Mesenchymal stem cell (in vitro differentiated cells and primary cell): ENCODE data around the gene DDX11.
"Not testable (repeated sequence)": the region's sequence is repeated elsewhere in the genome, so short reads cannot be mapped to it uniquely, and the experiment has no call there.

Experiments
- DNase-seq: peaks from one replicate; pipeline ENCODE4 v3.0.0-alpha.2; 2013
- H2AFZ ChIP-seq: one replicate; pipeline ENCODE4 v1.6.1; 2013; ENCODE audit warnings: low read depth, mild to moderate bottlenecking, control low read depth, inconsistent platforms, low read length, moderate library complexity
- H2AK5ac ChIP-seq: 2 replicates; pipeline ENCODE4 v1.6.1; 2013; ENCODE audit warnings: low read length, moderate library complexity, mild to moderate bottlenecking, inconsistent platforms; ENCODE audit not compliant: severe bottlenecking
- H2BK120ac ChIP-seq: one replicate; pipeline ENCODE4 v1.6.1; 2013; ENCODE audit warnings: low read depth, mild to moderate bottlenecking, inconsistent platforms, low read length, moderate library complexity
- H2BK12ac ChIP-seq, 2 experiments: one replicate each; pipeline ENCODE4 v1.6.1; 2013; ENCODE audit warnings: inconsistent platforms in 2 of 2, low read length in 2 of 2, mild to moderate bottlenecking in 2 of 2, moderate library complexity in 2 of 2, control low read depth in 1 of 2
- H2BK15ac ChIP-seq: one replicate; pipeline ENCODE4 v1.6.1; 2013; ENCODE audit warnings: mild to moderate bottlenecking, low read depth, inconsistent platforms; ENCODE audit not compliant: poor library complexity, severe bottlenecking
- H2BK5ac ChIP-seq: 2 replicates; pipeline ENCODE4 v1.6.1; 2013; ENCODE audit warnings: low read depth, mild to moderate bottlenecking, low read length, control low read depth, inconsistent platforms; ENCODE audit not compliant: poor library complexity, severe bottlenecking
- H3K14ac ChIP-seq, 2 experiments: one replicate each; pipeline ENCODE4 v1.6.1; 2013; ENCODE audit warnings: inconsistent platforms in 2 of 2, low read length in 2 of 2, control low read depth in 1 of 2, mild to moderate bottlenecking in 1 of 2, moderate library complexity in 1 of 2
- H3K18ac ChIP-seq, 2 experiments: one replicate each; pipeline ENCODE4 v1.6.1; 2013; ENCODE audit warnings: inconsistent platforms in 2 of 2, low read length in 2 of 2, control low read depth in 1 of 2, low read depth in 1 of 2, mild to moderate bottlenecking in 1 of 2
- H3K23ac ChIP-seq, 2 experiments: one replicate each; pipeline ENCODE4 v1.6.1; 2013; ENCODE audit warnings: inconsistent platforms in 2 of 2, low read length in 2 of 2, mild to moderate bottlenecking in 2 of 2, moderate library complexity in 2 of 2, control low read depth in 1 of 2
- H3K27ac ChIP-seq: 2 replicates; pipeline ENCODE4 v1.5.1; 2013; ENCODE audit warnings: mild to moderate bottlenecking, moderate library complexity, low read length, control low read depth, inconsistent platforms; ENCODE audit not compliant: poor library complexity, severe bottlenecking
- H3K27me3 ChIP-seq, 2 experiments: 2 replicates each; pipeline versions ENCODE4 v1.6.1 to v1.7.0; 2013; ENCODE audit warnings: low read length in 2 of 2, mild to moderate bottlenecking in 2 of 2, moderate library complexity in 2 of 2, control low read depth in 1 of 2, inconsistent platforms in 1 of 2; ENCODE audit not compliant: control insufficient read depth in 1 of 2, insufficient read depth in 1 of 2
- H3K36me3 ChIP-seq, 2 experiments: 2 replicates each; pipeline versions ENCODE4 v1.6.1 to v1.7.0; 2013; ENCODE audit warnings: low read length in 2 of 2, control low read depth in 1 of 2, inconsistent platforms in 1 of 2, low read depth in 1 of 2, mild to moderate bottlenecking in 1 of 2; ENCODE audit not compliant: insufficient read depth in 2 of 2, control insufficient read depth in 1 of 2
- H3K4ac ChIP-seq, 2 experiments: one replicate each; pipeline ENCODE4 v1.6.1; 2013; ENCODE audit warnings: inconsistent platforms in 2 of 2, low read length in 2 of 2, mild to moderate bottlenecking in 2 of 2, moderate library complexity in 2 of 2, control low read depth in 1 of 2, low read depth in 1 of 2
- H3K4me1 ChIP-seq: 2 replicates; pipeline ENCODE4 v1.6.1; 2013; ENCODE audit warnings: low read depth, low read length, control low read depth; ENCODE audit not compliant: control insufficient read depth, insufficient read depth
- H3K4me2 ChIP-seq: 2 replicates; pipeline ENCODE4 v1.6.1; 2013; ENCODE audit warnings: low read length, mild to moderate bottlenecking, inconsistent platforms; ENCODE audit not compliant: poor library complexity, severe bottlenecking
- H3K4me3 ChIP-seq, 2 experiments: 2 replicates each; pipeline versions ENCODE4 v1.5.1 to v1.7.0; 2013; ENCODE audit warnings: low read length in 2 of 2, mild to moderate bottlenecking in 2 of 2, control low read depth in 1 of 2, low read depth in 1 of 2; ENCODE audit not compliant: insufficient read depth in 1 of 2
- H3K79me1 ChIP-seq: replicated peaks from 2 replicates; pipeline ENCODE4 v1.6.1; 2013; ENCODE audit warnings: mild to moderate bottlenecking, control low read depth, low read length, inconsistent platforms; ENCODE audit not compliant: poor library complexity, severe bottlenecking
- H3K9ac ChIP-seq: 2 replicates; pipeline ENCODE4 v1.7.0; 2013; ENCODE audit warnings: mild to moderate bottlenecking, low read length, moderate library complexity
- H3K9me3 ChIP-seq: 2 replicates; pipeline ENCODE4 v1.7.0; 2013; ENCODE audit warnings: mild to moderate bottlenecking, low read length; ENCODE audit not compliant: control insufficient read depth
- H4K8ac ChIP-seq: one replicate; pipeline ENCODE4 v1.6.1; 2013; ENCODE audit warnings: inconsistent platforms, mild to moderate bottlenecking, low read length, moderate library complexity
- H4K91ac ChIP-seq: one replicate; pipeline ENCODE4 v1.6.1; 2013; ENCODE audit warnings: mild to moderate bottlenecking, low read length, inconsistent platforms
- WGBS: methylation state at CpG from one replicate; pipeline ENCODE4 v1.1.7; 2013; ENCODE audit warnings: mixed read lengths; 5-methylcytosine and 5-hydroxymethylcytosine counted together

Gene DDX11

GRCh38 chr12:31057671-31058070 is 16.0 kb upstream of the DDX11 start:
- peaks cover 3% of the 10 kb centered on the region for H3K4me1 ChIP-seq
- H2BK12ac ChIP-seq: no peak overlapping the region
- no peaks in the 10 kb centered on the region for H3K9me3 ChIP-seq
- no peak overlapping the region for H3K14ac ChIP-seq
- no peak overlapping the region for H3K4ac ChIP-seq
- no peak overlapping the region for H3K4me3 ChIP-seq
- no peak overlapping the region for H3K4me2 ChIP-seq
- H4K8ac ChIP-seq: no peak overlapping the region
- no peaks in the 10 kb centered on the region for H3K27me3 ChIP-seq
- no peak for DNase-seq
- H3K23ac ChIP-seq: no peak overlapping the region
- H2BK15ac ChIP-seq: no peak overlapping the region
- no peak overlapping the region for H2BK120ac ChIP-seq
- H3K79me1 ChIP-seq: no peaks in the 10 kb centered on the region
- H4K91ac ChIP-seq: no peak overlapping the region
- WGBS: 85% methylated on average over 3 of the region's 4 CpGs
- H3K36me3 ChIP-seq: no peaks in the 10 kb centered on the region
- no peak overlapping the region for H2AK5ac ChIP-seq
- no peak overlapping the region for H3K9ac ChIP-seq
- H3K27ac ChIP-seq: no peak overlapping the region
- H3K18ac ChIP-seq: no peak overlapping the region
- no peak overlapping the region for H2AFZ ChIP-seq
- H2BK5ac ChIP-seq: no peak overlapping the region

- not testable (repeated sequence) for H2BK5ac ChIP-seq, H3K9ac ChIP-seq, H3K36me3 ChIP-seq, H3K9me3 ChIP-seq, H3K4me1 ChIP-seq, H3K4me3 ChIP-seq, H3K27me3 ChIP-seq, H3K27ac ChIP-seq, H2BK120ac ChIP-seq, H3K18ac ChIP-seq, H2BK12ac ChIP-seq, H4K91ac ChIP-seq, H3K23ac ChIP-seq, H3K4ac ChIP-seq, H3K14ac ChIP-seq, H3K4me2 ChIP-seq, H2BK15ac ChIP-seq, H3K79me1 ChIP-seq, H2AK5ac ChIP-seq, H2AFZ ChIP-seq, H4K8ac ChIP-seq
- 93% methylated on average over 1 of the region's 3 CpGs for WGBS
- peak; percentile 42 for DNase-seq
These were observed 7.5 kb upstream of the DDX11 start for GRCh38 chr12:31066196-31066595.

GRCh38 chr12:31067656-31068055 is 6.0 kb upstream of the DDX11 start:
- H3K9ac ChIP-seq: not testable (repeated sequence)

GRCh38 chr12:31070971-31071740 is 2.5 kb upstream of the DDX11 start:
- DNase-seq, H3K4ac ChIP-seq, H2BK12ac ChIP-seq, H3K4me2 ChIP-seq, H3K23ac ChIP-seq, H2BK120ac ChIP-seq, H2BK5ac ChIP-seq, H3K18ac ChIP-seq, H3K27me3 ChIP-seq, H3K79me1 ChIP-seq, H3K9me3 ChIP-seq, H3K4me3 ChIP-seq, H4K91ac ChIP-seq, H3K9ac ChIP-seq, H2AFZ ChIP-seq, H3K4me1 ChIP-seq, H2BK15ac ChIP-seq, H3K27ac ChIP-seq, H3K14ac ChIP-seq, H3K36me3 ChIP-seq, H4K8ac ChIP-seq, H2AK5ac ChIP-seq: not testable (repeated sequence)
- WGBS: 96% methylated on average over 22 of the region's 53 CpGs

More at GRCh38 chr12:31067656-31068055, 6.0 kb upstream of the DDX11 start:
- not testable (repeated sequence) for H3K4me1 ChIP-seq, H3K27me3 ChIP-seq, H3K4me3 ChIP-seq, H2BK120ac ChIP-seq, DNase-seq, H3K4me2 ChIP-seq, H3K79me1 ChIP-seq, H2BK5ac ChIP-seq, H3K27ac ChIP-seq, H2AK5ac ChIP-seq, H3K4ac ChIP-seq, H3K14ac ChIP-seq, H2BK12ac ChIP-seq, H2BK15ac ChIP-seq, H3K18ac ChIP-seq, H2AFZ ChIP-seq, H3K23ac ChIP-seq, H3K36me3 ChIP-seq, H4K8ac ChIP-seq, H3K9me3 ChIP-seq, H4K91ac ChIP-seq
- 82% methylated on average over 2 of the region's 2 CpGs for WGBS
